Right lobe of liver (tissue), 6 donors: ENCODE data around the gene CRYBG3. TPM values are rescaled to one million over a fixed set of nuclear protein-coding genes. Genes with fewer than 3 reads are reported as not detected.

Experiments
- ATAC-seq, 4 donors: fragments of 200-7000 bp; cut with Tn5 transposase; one replicate each; pipeline ENCODE4 v1.9.1; 2020; ENCODE audit warnings: mild to moderate bottlenecking in 4 of 4, moderate library complexity in 4 of 4
- DNase-seq, 3 donors: peaks; one replicate each; pipeline ENCODE4 v3.0.0-alpha.2; 2020
- H3K27ac ChIP-seq, 3 donors: fragments of 200-600 bp; one replicate each; pipeline ENCODE4 v1.8.0; 2022
- H3K27me3 ChIP-seq, 2 donors: fragments of 200-600 bp; one replicate each; pipeline ENCODE4 v1.8.0; 2022
- H3K36me3 ChIP-seq, 4 donors: fragments of 200-600 bp; sonication (generic) in 1 of 4; one replicate each; pipeline versions ENCODE4 v1.5.1 to v1.8.0; 2017 to 2022; ENCODE audit warnings: control low read depth in 1 of 4
- H3K4me1 ChIP-seq, 4 donors: fragments of 200-600 bp; sonication (generic) in 1 of 4; one replicate each; pipeline versions ENCODE4 v1.5.1 to v1.8.0; 2017 to 2022; ENCODE audit warnings: control low read depth in 1 of 4
- H3K4me3 ChIP-seq, 3 donors: fragments of 200-600 bp; one replicate each; pipeline ENCODE4 v1.8.0; 2022
- H3K9me3 ChIP-seq, 4 donors: fragments of 200-600 bp; sonication (generic) in 1 of 4; one replicate each; pipeline versions ENCODE4 v1.5.1 to v1.8.0; 2017 to 2022; ENCODE audit warnings: control low read depth in 1 of 4
- POLR2A ChIP-seq: fragments of 450-650 bp; IDR thresholded peaks from one replicate; pipeline ENCODE4 v1.6.1; 2017; ENCODE audit warnings: antibody characterized with exemption, mild to moderate bottlenecking
- WGBS: methylation state at CpG from one replicate; pipeline ENCODE4 v1.1.6; 2018; ENCODE audit warnings: low coverage, low lambda C conversion rate; ENCODE audit not compliant: insufficient coverage; ENCODE audit errors: missing lambda C conversion rate; 5-methylcytosine and 5-hydroxymethylcytosine counted together
- intact Hi-C, 2 donors: fragments of 100-400 bp; cut with DNase I; formaldehyde crosslinking; loops; one replicate each; pipeline versions ENCODE4 v1.11.2 to v1.14.1; 2022
- total RNA-seq, 6 experiments: library from RNA; depleted of rRNA in 2 of 6; stranded (reverse); fragments of >200 nt in 2 of 6; fragmentation: NEBNext Ultra II Directional in 3 of 6; extraction: Animal tissue kit (Norgen Biotek cat#: 25700) in 3 of 6; gene quantifications; one replicate each; pipeline versions ENCODE4 v1.1.0 to v1.2.4, GENCODE V29; 2016 to 2023
- TF ChIP-seq, protein P1 (sequence below), 4 donors: fragments of 200-600 bp in 3 of 4; fragments of 450-650 bp in 1 of 4; IDR thresholded peaks; one replicate each; pipeline versions ENCODE4 v1.5.1 to v1.8.0; 2016 to 2022; ENCODE audit warnings: antibody characterized with exemption in 4 of 4, mild to moderate bottlenecking in 2 of 4
- donor health status: DM: no; HTN: yes; CAD: no.
- donor health status: DM: no; HTN: no; CAD: no.
- donor health status: DM: no; HTN: no; CAD: no.
- donor health status: DM: no; HTN: yes; CAD: no.
- donor health status: DM: no; HTN: yes; CAD: no.

The CRYBG3 gene
- total RNA-seq, 6 experiments from 2014 or later = 4.7 to 10.2 (median 5.0) TPM

DNA sequence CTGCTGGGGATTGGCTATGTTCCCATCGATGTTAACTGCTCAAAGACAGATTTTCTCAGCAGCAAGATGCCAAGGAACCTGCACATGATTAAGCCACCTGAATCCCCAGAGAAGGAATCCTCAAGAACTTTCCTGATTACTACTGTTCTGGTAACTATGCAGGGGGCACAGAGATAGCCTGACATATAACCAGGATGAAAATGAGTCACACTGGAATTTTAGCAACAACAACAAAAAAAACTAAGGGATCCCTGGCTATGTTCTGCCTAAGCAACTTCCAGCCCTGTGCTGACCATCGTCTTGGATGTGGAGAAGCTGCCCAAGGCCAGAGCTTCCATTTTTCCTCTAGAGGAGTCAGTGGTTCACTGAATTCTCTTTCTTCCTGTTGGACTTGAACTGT lies 136.6 kb downstream of the CRYBG3 start:
- no peak overlapping the region for H3K4me3 ChIP-seq
- no peaks in the 10 kb centered on the region for H3K9me3 ChIP-seq
- WGBS = 100% methylated on average over 2 of the region's 2 CpGs
- no peak for ATAC-seq
- no peak overlapping the region for H3K27ac ChIP-seq
- H3K27me3 ChIP-seq = no peaks in the 10 kb centered on the region
- H3K4me1 ChIP-seq = peaks cover 0 to 8% (median 0%) of the 10 kb centered on the region in 4 donors
- peaks cover 0 to 26% (median 8%) of the 10 kb centered on the region in 4 donors for H3K36me3 ChIP-seq
- intact Hi-C loops = no loop called here
- DNase-seq = no peak
- TF ChIP-seq, protein P1, sequence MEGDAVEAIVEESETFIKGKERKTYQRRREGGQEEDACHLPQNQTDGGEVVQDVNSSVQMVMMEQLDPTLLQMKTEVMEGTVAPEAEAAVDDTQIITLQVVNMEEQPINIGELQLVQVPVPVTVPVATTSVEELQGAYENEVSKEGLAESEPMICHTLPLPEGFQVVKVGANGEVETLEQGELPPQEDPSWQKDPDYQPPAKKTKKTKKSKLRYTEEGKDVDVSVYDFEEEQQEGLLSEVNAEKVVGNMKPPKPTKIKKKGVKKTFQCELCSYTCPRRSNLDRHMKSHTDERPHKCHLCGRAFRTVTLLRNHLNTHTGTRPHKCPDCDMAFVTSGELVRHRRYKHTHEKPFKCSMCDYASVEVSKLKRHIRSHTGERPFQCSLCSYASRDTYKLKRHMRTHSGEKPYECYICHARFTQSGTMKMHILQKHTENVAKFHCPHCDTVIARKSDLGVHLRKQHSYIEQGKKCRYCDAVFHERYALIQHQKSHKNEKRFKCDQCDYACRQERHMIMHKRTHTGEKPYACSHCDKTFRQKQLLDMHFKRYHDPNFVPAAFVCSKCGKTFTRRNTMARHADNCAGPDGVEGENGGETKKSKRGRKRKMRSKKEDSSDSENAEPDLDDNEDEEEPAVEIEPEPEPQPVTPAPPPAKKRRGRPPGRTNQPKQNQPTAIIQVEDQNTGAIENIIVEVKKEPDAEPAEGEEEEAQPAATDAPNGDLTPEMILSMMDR (IDR thresholded peaks at IDR 0.05) = no peak
- no peak for TF ChIP-seq POLR2A

DNA sequence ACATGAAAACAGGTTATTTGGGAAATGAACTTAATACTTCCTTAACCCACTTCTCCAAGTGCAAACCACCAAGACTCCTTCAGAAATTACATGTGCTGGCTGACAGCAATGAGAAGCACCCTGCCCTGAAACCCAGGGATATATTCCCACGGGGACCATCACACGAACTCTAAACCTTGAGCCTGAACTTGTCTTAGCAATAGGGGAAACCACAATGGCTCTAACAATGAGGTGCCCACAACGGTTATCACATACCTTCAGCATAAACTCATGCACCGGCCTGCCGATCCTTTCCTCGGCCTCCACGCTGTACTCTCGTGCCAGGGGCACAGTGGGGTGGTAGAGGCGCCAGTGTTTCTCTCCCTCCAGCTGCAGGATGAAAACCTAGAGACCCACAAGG lies 137.0 kb downstream of the CRYBG3 start:
- DNase-seq (no peak), ATAC-seq (no peak)
- H3K4me1 ChIP-seq = peaks cover 0 to 8% (median 0%) of the 10 kb centered on the region in 4 donors
- H3K36me3 ChIP-seq = peaks cover 0 to 23% (median 6%) of the 10 kb centered on the region in 4 donors
- intact Hi-C loops = no loop called here
- no peak overlapping the region for H3K27ac ChIP-seq
- no peaks in the 10 kb centered on the region for H3K27me3 ChIP-seq
- TF ChIP-seq POLR2A = no peak
- TF ChIP-seq, protein P1 (IDR thresholded peaks at IDR 0.05) = no peak
- H3K4me3 ChIP-seq = no peak overlapping the region
- no peaks in the 10 kb centered on the region for H3K9me3 ChIP-seq
- 100% methylated on average over 7 of the region's 9 CpGs for WGBS

- TF ChIP-seq POLR2A = no peak
- TF ChIP-seq, protein P1 (IDR thresholded peaks at IDR 0.05) = no peak
- intact Hi-C loops = no loop called here
- ATAC-seq (no peak), DNase-seq (no peak)
- no peaks in the 10 kb centered on the region for H3K27me3 ChIP-seq
- peaks cover 0 to 8% (median 0%) of the 10 kb centered on the region in 4 donors for H3K4me1 ChIP-seq
- H3K36me3 ChIP-seq = peaks cover 0 to 14% (median 1%) of the 10 kb centered on the region in 4 donors
- H3K4me3 ChIP-seq = no peak overlapping the region
- WGBS = 100% methylated on average over 4 of the region's 5 CpGs
- no peak overlapping the region for H3K27ac ChIP-seq
- no peaks in the 10 kb centered on the region for H3K9me3 ChIP-seq
Observed at GRCh38 chr3:97959872-97960271, 138.1 kb downstream of the CRYBG3 start.

DNA sequence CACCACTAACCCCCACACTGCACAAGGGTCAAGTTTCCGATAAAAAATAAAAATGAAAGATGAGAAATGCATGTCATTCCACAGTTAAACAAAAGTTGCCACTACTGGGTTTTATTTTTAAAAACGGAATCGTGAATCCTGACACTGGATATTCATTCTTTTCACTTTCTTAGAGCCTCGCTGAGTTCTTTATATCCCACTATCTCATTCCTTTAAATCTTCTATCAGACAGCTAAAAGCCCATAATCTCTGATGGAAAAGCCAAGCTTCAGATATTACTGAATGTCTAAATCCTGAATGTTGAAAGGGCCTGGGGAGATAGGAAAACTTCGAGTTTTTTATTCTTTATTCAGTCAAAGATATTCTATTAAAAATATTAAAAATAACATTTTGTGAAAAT lies 138.7 kb downstream of the CRYBG3 start:
- intact Hi-C loops = no loop called here

More for the DNA sequence above, 138.7 kb downstream of the CRYBG3 start:
- 95% methylated on average over 5 of the region's 5 CpGs for WGBS
- H3K4me3 ChIP-seq = no peak overlapping the region
- H3K36me3 ChIP-seq = peaks cover 0 to 12% (median 2%) of the 10 kb centered on the region in 4 donors
- no peak for TF ChIP-seq POLR2A
- TF ChIP-seq, protein P1 (IDR thresholded peaks at IDR 0.05) = no peak
- H3K9me3 ChIP-seq = no peaks in the 10 kb centered on the region
- no peak for ATAC-seq
- no peak overlapping the region for H3K27ac ChIP-seq
- peaks cover 0 to 8% (median 0%) of the 10 kb centered on the region in 4 donors for H3K4me1 ChIP-seq
- no peaks in the 10 kb centered on the region for H3K27me3 ChIP-seq
- DNase-seq = no peak
